ENCODE data around the gene FOXP4.

Gene FOXP4

DNA sequence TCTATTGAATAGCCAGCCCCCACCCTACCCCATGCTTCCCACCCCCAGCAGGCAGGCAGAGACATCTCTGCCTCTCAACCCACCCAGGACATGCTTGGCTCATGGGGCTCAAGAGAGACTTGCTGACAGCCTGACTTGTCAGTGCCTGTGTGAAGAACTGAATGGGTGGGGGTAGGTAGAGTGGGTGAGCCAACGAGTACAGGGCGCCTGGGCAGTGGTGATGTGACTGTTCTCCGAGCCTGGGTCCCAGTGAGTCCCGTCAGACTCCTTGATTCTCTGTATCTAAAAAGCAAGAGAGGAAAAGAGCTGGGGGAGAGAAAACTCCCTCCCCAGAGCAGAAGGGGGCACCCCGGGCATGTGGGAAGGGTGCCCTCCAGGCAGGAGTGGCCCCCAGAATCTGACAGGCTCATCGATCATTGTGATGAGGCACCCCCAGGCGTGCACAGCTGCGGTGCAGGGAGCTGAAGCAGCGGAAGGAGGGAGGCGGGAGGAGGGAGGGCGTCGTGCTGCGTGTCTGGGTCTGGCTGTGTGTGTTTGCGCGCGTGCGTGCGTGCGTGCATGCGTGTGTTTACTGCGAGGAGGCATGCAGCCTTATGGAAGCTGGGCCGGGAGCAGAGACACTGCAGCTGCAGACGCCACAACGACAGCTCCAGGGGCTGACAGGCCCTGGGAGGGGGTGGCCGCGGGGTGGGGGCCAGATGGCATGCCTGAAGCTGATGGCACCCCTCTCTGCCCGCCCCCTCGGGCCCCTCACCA lies 40.2 kb downstream of the FOXP4 start:
- H3K4me1 ChIP-seq (ENCODE audit: insufficient read depth, poor library complexity, severe bottlenecking): peaks cover 5% of the 10 kb centered on the region
- no peak overlapping the region for H3K27ac ChIP-seq (ENCODE audit: poor library complexity, severe bottlenecking)
- H3K4me3 ChIP-seq (ENCODE audit: severe bottlenecking): no peak overlapping the region
- DNase-seq (ENCODE audit: low spot score) (no peak), ATAC-seq (ENCODE audit: low read depth) (no peak)
- no peaks in the 10 kb centered on the region for H3K27me3 ChIP-seq (ENCODE audit: insufficient read depth, poor library complexity, severe bottlenecking)
- TF ChIP-seq, protein P1, sequence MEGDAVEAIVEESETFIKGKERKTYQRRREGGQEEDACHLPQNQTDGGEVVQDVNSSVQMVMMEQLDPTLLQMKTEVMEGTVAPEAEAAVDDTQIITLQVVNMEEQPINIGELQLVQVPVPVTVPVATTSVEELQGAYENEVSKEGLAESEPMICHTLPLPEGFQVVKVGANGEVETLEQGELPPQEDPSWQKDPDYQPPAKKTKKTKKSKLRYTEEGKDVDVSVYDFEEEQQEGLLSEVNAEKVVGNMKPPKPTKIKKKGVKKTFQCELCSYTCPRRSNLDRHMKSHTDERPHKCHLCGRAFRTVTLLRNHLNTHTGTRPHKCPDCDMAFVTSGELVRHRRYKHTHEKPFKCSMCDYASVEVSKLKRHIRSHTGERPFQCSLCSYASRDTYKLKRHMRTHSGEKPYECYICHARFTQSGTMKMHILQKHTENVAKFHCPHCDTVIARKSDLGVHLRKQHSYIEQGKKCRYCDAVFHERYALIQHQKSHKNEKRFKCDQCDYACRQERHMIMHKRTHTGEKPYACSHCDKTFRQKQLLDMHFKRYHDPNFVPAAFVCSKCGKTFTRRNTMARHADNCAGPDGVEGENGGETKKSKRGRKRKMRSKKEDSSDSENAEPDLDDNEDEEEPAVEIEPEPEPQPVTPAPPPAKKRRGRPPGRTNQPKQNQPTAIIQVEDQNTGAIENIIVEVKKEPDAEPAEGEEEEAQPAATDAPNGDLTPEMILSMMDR (IDR thresholded peaks at IDR 0.05; ENCODE audit: poor library complexity, severe bottlenecking): no peak
- no peaks in the 10 kb centered on the region for H3K9me3 ChIP-seq (ENCODE audit: severe bottlenecking)
- no peaks in the 10 kb centered on the region; the same call in 1 of the 2 replicates for H3K36me3 ChIP-seq (ENCODE audit: low read depth)

- TF ChIP-seq, protein P1 (IDR thresholded peaks at IDR 0.05; ENCODE audit: poor library complexity, severe bottlenecking): no peak
- Histone ChIP-seq H3K4me1 (ENCODE audit: insufficient read depth, poor library complexity, severe bottlenecking) (no peaks in the 10 kb centered on the region), H3K27me3 (ENCODE audit: insufficient read depth, poor library complexity, severe bottlenecking) (no peaks in the 10 kb centered on the region), H3K4me3 (ENCODE audit: severe bottlenecking) (no peak overlapping the region), H3K36me3 (ENCODE audit: low read depth) (no peaks in the 10 kb centered on the region; the same call in 1 of the 2 replicates), H3K27ac (ENCODE audit: poor library complexity, severe bottlenecking) (no peak overlapping the region), H3K9me3 (ENCODE audit: severe bottlenecking) (no peaks in the 10 kb centered on the region)
- DNase-seq (ENCODE audit: low spot score): no peak
- ATAC-seq (ENCODE audit: low read depth): no peak
Observed at GRCh38 chr6:41587131-41587879, 41.1 kb downstream of the FOXP4 start.

- Histone ChIP-seq H3K4me1 (ENCODE audit: insufficient read depth, poor library complexity, severe bottlenecking) (no peaks in the 10 kb centered on the region), H3K27me3 (ENCODE audit: insufficient read depth, poor library complexity, severe bottlenecking) (no peaks in the 10 kb centered on the region), H3K27ac (ENCODE audit: poor library complexity, severe bottlenecking) (no peak overlapping the region), H3K4me3 (ENCODE audit: severe bottlenecking) (no peak overlapping the region), H3K36me3 (ENCODE audit: low read depth) (no peaks in the 10 kb centered on the region; the same call in 1 of the 2 replicates), H3K9me3 (ENCODE audit: severe bottlenecking) (no peaks in the 10 kb centered on the region)
- DNase-seq (ENCODE audit: low spot score) (no peak), ATAC-seq (ENCODE audit: low read depth) (no peak)
- TF ChIP-seq, protein P1 (IDR thresholded peaks at IDR 0.05; ENCODE audit: poor library complexity, severe bottlenecking): no peak
Observed at GRCh38 chr6:41588111-41588510, 41.9 kb downstream of the FOXP4 start.

- Histone ChIP-seq H3K27ac (ENCODE audit: poor library complexity, severe bottlenecking) (no peak overlapping the region), H3K4me3 (ENCODE audit: severe bottlenecking) (no peak overlapping the region), H3K4me1 (ENCODE audit: insufficient read depth, poor library complexity, severe bottlenecking) (no peaks in the 10 kb centered on the region), H3K9me3 (ENCODE audit: severe bottlenecking) (no peaks in the 10 kb centered on the region), H3K36me3 (ENCODE audit: low read depth) (no peaks in the 10 kb centered on the region; the same call in 1 of the 2 replicates), H3K27me3 (ENCODE audit: insufficient read depth, poor library complexity, severe bottlenecking) (no peaks in the 10 kb centered on the region)
- TF ChIP-seq, protein P1 (IDR thresholded peaks at IDR 0.05; ENCODE audit: poor library complexity, severe bottlenecking): no peak
- DNase-seq (ENCODE audit: low spot score) (no peak), ATAC-seq (ENCODE audit: low read depth) (no peak)
Observed at GRCh38 chr6:41589223-41589622, 43.0 kb downstream of the FOXP4 start.

Measured in RWPE2 (cell line).